22Rv1 (cell line): ENCODE results near the gene AP1M2.

Experiments used
- CTCF ChIP-seq: fragments of 450-650 bp; IDR thresholded peaks from 2 replicates; pipeline ENCODE4 v1.5.1; 2017; ENCODE audit warnings: mild to moderate bottlenecking
- ZFX ChIP-seq: fragments of 450-650 bp; IDR thresholded peaks from 2 replicates; pipeline ENCODE4 v1.6.1; 2017; ENCODE audit warnings: antibody characterized with exemption, borderline replicate concordance

- no peak for TF ChIP-seq CTCF
- no peak for TF ChIP-seq ZFX
These were observed 33.7 kb upstream of the AP1M2 start for GRCh38 chr19:10620786-10621185.
